Sigmoid colon (tissue), 7 donors: ENCODE results near the gene KIF5C. TPM values are rescaled to one million over a fixed set of nuclear protein-coding genes. Genes with fewer than 3 reads are reported as not detected.
A peak's percentile ranks its signal among the peaks of the same experiment; 100 is the strongest.

Experiments
- DNase-seq: peaks from one replicate; pipeline ENCODE4 v3.0.0-alpha.2; 2019
- H3K27ac ChIP-seq, 4 donors: fragments of 200-600 bp; sonication (generic); one replicate each; pipeline ENCODE4 v1.5.1; 2016 to 2019; ENCODE audit warnings: mild to moderate bottlenecking in 1 of 4
- H3K27me3 ChIP-seq, 3 donors: fragments of 200-600 bp; sonication (generic); one replicate each; pipeline ENCODE4 v1.5.1; 2019; ENCODE audit warnings: mild to moderate bottlenecking in 1 of 3
- H3K36me3 ChIP-seq, 4 donors: fragments of 200-600 bp; sonication (generic); one replicate each; pipeline ENCODE4 v1.5.1; 2016 to 2019
- H3K4me1 ChIP-seq, 4 donors: fragments of 200-600 bp; sonication (generic); one replicate each; pipeline ENCODE4 v1.5.1; 2017 to 2019
- H3K4me3 ChIP-seq, 4 donors: fragments of 200-600 bp; sonication (generic); one replicate each; pipeline ENCODE4 v1.5.1; 2017 to 2019; ENCODE audit warnings: mild to moderate bottlenecking in 2 of 4, moderate library complexity in 1 of 4
- H3K9me3 ChIP-seq, 4 donors: fragments of 200-600 bp in 3 of 4; sonication (generic) in 3 of 4; one replicate each; pipeline versions ENCODE4 v1.5.1 to v1.6.1; 2013 to 2019
- CTCF ChIP-seq, 4 experiments: fragments of 450-650 bp in 3 of 4; fragments of 200-600 bp in 1 of 4; IDR thresholded peaks; one replicate each; pipeline ENCODE4 v1.5.1; 2016 to 2019; ENCODE audit warnings: antibody characterized with exemption in 4 of 4, mild to moderate bottlenecking in 3 of 4, moderate library complexity in 2 of 4
- EP300 ChIP-seq, 4 donors: sonication (generic); formaldehyde crosslinking; IDR thresholded peaks; one replicate each; pipeline ENCODE4 v1.6.1; 2017; ENCODE audit warnings: antibody characterized with exemption in 4 of 4
- POLR2A ChIP-seq, 2 donors: fragments of 450-650 bp; IDR thresholded peaks; one replicate each; pipeline ENCODE4 v1.6.1; 2016; ENCODE audit warnings: antibody characterized with exemption in 2 of 2, mild to moderate bottlenecking in 2 of 2, moderate library complexity in 2 of 2
- POLR2AphosphoS5 ChIP-seq, 4 donors: sonication (generic); formaldehyde crosslinking; IDR thresholded peaks; one replicate each; pipeline ENCODE4 v1.6.1; 2017; ENCODE audit warnings: antibody characterized with exemption in 4 of 4
- WGBS, 2 donors: extraction: QIAGEN DNeasy Blood & Tissue Kit; methylation state at CpG; one replicate each; pipeline ENCODE4 v1.1.7; 2013; 5-methylcytosine and 5-hydroxymethylcytosine counted together
- intact Hi-C: fragments of 100-400 bp; cut with DNase I; formaldehyde crosslinking; loops from one replicate; pipeline ENCODE4 v1.15.1; 2023
- polyA plus RNA-seq, 3 donors: library from polyadenylated mRNA; stranded (reverse); fragments of 200-250 nt; gene quantifications; one replicate each; pipeline ENCODE4 v1.2.3, GENCODE V29; 2013
- total RNA-seq, 4 donors: library from RNA; depleted of rRNA; stranded (reverse); fragments of >200 nt; gene quantifications; one replicate each; pipeline ENCODE4 v1.1.0, GENCODE V29; 2016
- donor health status: healthy with polysubstance abuse.
- donor health status: Bipolar disorder and iron deficiency.
- donor health status: healthy.

Gene KIF5C
- total and polyA plus RNA-seq, 7 donors: 0.23 to 11.1 (median 7.3) TPM

- Histone ChIP-seq H3K27ac (no peak within 1 kb of the TSS), H3K4me1 (peaks cover 0 to 10% (median 7%) of the 10 kb centered on the region in 4 donors), H3K9me3 (no peaks in the 10 kb centered on the region), H3K4me3 (peak within 1 kb of the TSS in 3 of 4 donors; percentile 32 to 40 (median 39)), H3K27me3 (peaks cover 7 to 44% (median 15%) of the 10 kb centered on the region in 3 donors), H3K36me3 (no peaks in the 10 kb centered on the region)
- 1 to 2% methylated on average over 85 of the region's 85 CpGs for WGBS, 2 donors
- no peak for TF ChIP-seq CTCF (IDR thresholded peaks at IDR 0.05)
- no peak for TF ChIP-seq POLR2A (IDR thresholded peaks at IDR 0.05)
- TF ChIP-seq POLR2AphosphoS5 (IDR thresholded peaks at IDR 0.05): no peak
- TF ChIP-seq EP300 (IDR thresholded peaks at IDR 0.05): no peak
- no peak for DNase-seq
- intact Hi-C loops: no loop called here
Observed at GRCh38 chr2:149038442-149039212, 163.6 kb downstream of the KIF5C start, which contains the start of gene LYPD6B. Gene LYPD6B (plus strand): TSS chr2:149038699. CDS start chr2:149130949, 92,250 bp downstream.

GRCh38 chr2:149039213-149039724 lies 164.2 kb downstream of the KIF5C start:
- Histone ChIP-seq H3K36me3 (no peaks in the 10 kb centered on the region), H3K27me3 (peaks cover 7 to 44% (median 15%) of the 10 kb centered on the region in 3 donors), H3K4me3 (no peak overlapping the region), H3K4me1 (peaks cover 0 to 10% (median 7%) of the 10 kb centered on the region in 4 donors), H3K9me3 (no peaks in the 10 kb centered on the region), H3K27ac (no peak overlapping the region)
- 17 to 32% methylated on average over 11 of the region's 11 CpGs for WGBS, 2 donors
- DNase-seq: no peak
- no peak for TF ChIP-seq POLR2A (IDR thresholded peaks at IDR 0.05)
- no peak for TF ChIP-seq CTCF (IDR thresholded peaks at IDR 0.05)
- no peak for TF ChIP-seq POLR2AphosphoS5 (IDR thresholded peaks at IDR 0.05)
- TF ChIP-seq EP300 (IDR thresholded peaks at IDR 0.05): no peak
- intact Hi-C loops: no loop called here

- H3K36me3 ChIP-seq: no peaks in the 10 kb centered on the region
- no peak for TF ChIP-seq EP300 (IDR thresholded peaks at IDR 0.05)
- peaks cover 7 to 44% (median 15%) of the 10 kb centered on the region in 3 donors for H3K27me3 ChIP-seq
- H3K27ac ChIP-seq: no peak overlapping the region
- DNase-seq: no peak
- 69 to 75% methylated on average over 7 of the region's 7 CpGs for WGBS, 2 donors
- H3K4me3 ChIP-seq: no peak overlapping the region
- H3K9me3 ChIP-seq: no peaks in the 10 kb centered on the region
- peaks cover 0 to 10% (median 7%) of the 10 kb centered on the region in 4 donors for H3K4me1 ChIP-seq
- intact Hi-C loops: no loop called here
Observed at GRCh38 chr2:149040451-149040850, 165.4 kb downstream of the KIF5C start.

GRCh38 chr2:149041482-149041881 lies 166.5 kb downstream of the KIF5C start:
- Histone ChIP-seq H3K36me3 (no peaks in the 10 kb centered on the region), H3K27me3 (peaks cover 7 to 35% (median 15%) of the 10 kb centered on the region in 3 donors), H3K9me3 (peaks cover 0 to 2% (median 0%) of the 10 kb centered on the region in 4 donors), H3K4me1 (peaks cover 0 to 10% (median 7%) of the 10 kb centered on the region in 4 donors), H3K4me3 (no peak overlapping the region), H3K27ac (no peak overlapping the region)
- DNase-seq: no peak
- WGBS, 2 donors: 92% methylated on average over 1 of the region's 1 CpG
- intact Hi-C loops: no loop called here
- no peak for TF ChIP-seq POLR2A (IDR thresholded peaks at IDR 0.05)
- TF ChIP-seq POLR2AphosphoS5 (IDR thresholded peaks at IDR 0.05): no peak
- no peak for TF ChIP-seq EP300 (IDR thresholded peaks at IDR 0.05)
- no peak for TF ChIP-seq CTCF (IDR thresholded peaks at IDR 0.05)

GRCh38 chr2:149042881-149043280 lies 167.9 kb downstream of the KIF5C start:
- no peak for DNase-seq
- intact Hi-C loops: no loop called here
- TF ChIP-seq CTCF (IDR thresholded peaks at IDR 0.05): no peak
- no peak for TF ChIP-seq POLR2AphosphoS5 (IDR thresholded peaks at IDR 0.05)
- TF ChIP-seq POLR2A (IDR thresholded peaks at IDR 0.05): no peak
- no peak for TF ChIP-seq EP300 (IDR thresholded peaks at IDR 0.05)

More at GRCh38 chr2:149042881-149043280, 167.9 kb downstream of the KIF5C start:
- Histone ChIP-seq H3K27ac (no peak overlapping the region), H3K27me3 (peaks cover 7 to 21% (median 10%) of the 10 kb centered on the region in 3 donors), H3K9me3 (peaks cover 0 to 7% (median 0%) of the 10 kb centered on the region in 4 donors), H3K36me3 (no peaks in the 10 kb centered on the region), H3K4me3 (no peak overlapping the region), H3K4me1 (peaks cover 0 to 10% (median 7%) of the 10 kb centered on the region in 4 donors)
- WGBS, 2 donors: 67 to 75% methylated on average over 1 of the region's 1 CpG
